ENCODE measurements around the gene MCTP1. TPM values are rescaled to one million over a fixed set of nuclear protein-coding genes. Genes with fewer than 3 reads are reported as not detected.

The MCTP1 gene
- total RNA-seq, 2 experiments from 2014 or later: 1.6 TPM

DNA sequence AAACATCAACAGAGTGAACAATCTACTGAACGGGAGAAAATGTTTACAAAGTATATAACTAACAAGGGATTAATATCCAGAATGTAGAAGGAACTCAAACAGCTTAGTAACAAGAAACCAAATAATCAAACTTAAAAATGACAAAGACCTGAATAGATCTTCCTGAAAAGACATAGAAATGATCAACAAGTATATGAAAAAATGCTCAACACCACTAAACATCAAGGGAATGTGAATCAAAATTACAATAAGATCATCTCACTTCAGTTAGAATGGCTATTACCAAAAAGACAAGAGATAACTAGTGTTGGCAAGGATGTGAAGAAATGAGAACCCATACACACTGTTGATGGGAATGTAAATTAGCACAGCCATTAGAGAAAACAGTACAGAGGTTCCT is 218.8 kb downstream of the MCTP1 start:
- Mint-ChIP-seq H3K27me3 (peaks cover 3% of the 10 kb centered on the region), H3K27ac (no peak overlapping the region), H3K9me3 (no peaks in the 10 kb centered on the region), H3K4me3 (no peak overlapping the region), H3K4me1 (peaks cover 6% of the 10 kb centered on the region), H3K36me3 (no peaks in the 10 kb centered on the region)
- no peak for DNase-seq
- no peak for ATAC-seq (ENCODE audit: low read depth)
- POLR2A ChIA-PET: no interaction called here

DNA sequence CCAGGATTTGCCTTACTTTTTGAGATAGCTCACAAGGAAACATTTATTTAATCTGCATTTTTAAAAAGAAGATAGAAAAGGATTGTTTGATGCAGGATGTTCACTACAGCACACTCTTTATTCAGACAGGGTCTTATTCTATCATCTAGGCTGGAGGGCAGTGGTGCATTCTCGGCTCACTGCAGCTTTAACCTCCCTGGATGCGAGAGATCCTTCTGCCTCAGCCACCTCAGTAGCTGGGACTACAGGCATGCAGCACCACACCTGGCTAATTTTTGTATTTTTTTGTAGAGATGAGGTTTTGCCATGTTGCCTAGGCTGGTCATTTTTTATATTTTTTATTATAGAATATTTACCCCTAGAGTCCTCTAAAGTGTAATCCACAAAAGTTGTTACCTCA is 221.4 kb downstream of the MCTP1 start:
- Mint-ChIP-seq H3K36me3 (no peaks in the 10 kb centered on the region), H3K4me1 (peaks cover 5% of the 10 kb centered on the region), H3K4me3 (no peak overlapping the region), H3K27ac (no peak overlapping the region), H3K9me3 (no peaks in the 10 kb centered on the region), H3K27me3 (peaks cover 6% of the 10 kb centered on the region)
- no peak for ATAC-seq (ENCODE audit: low read depth)
- POLR2A ChIA-PET: no interaction called here
- DNase-seq: no peak

GRCh38 chr5:95060098-95060497 is 224.8 kb downstream of the MCTP1 start:
- no peak for ATAC-seq (ENCODE audit: low read depth)
- Mint-ChIP-seq H3K4me3 (no peak overlapping the region), H3K27ac (no peak overlapping the region), H3K9me3 (no peaks in the 10 kb centered on the region), H3K4me1 (no peaks in the 10 kb centered on the region), H3K36me3 (no peaks in the 10 kb centered on the region), H3K27me3 (peaks cover 8% of the 10 kb centered on the region)
- POLR2A ChIA-PET: no interaction called here
- no peak for DNase-seq

GRCh38 chr5:95059636-95060035 is 225.3 kb downstream of the MCTP1 start:
- Mint-ChIP-seq H3K4me3 (no peak overlapping the region), H3K27ac (no peak overlapping the region), H3K4me1 (no peaks in the 10 kb centered on the region), H3K27me3 (peaks cover 8% of the 10 kb centered on the region), H3K36me3 (no peaks in the 10 kb centered on the region), H3K9me3 (no peaks in the 10 kb centered on the region)
- POLR2A ChIA-PET: no interaction called here
- DNase-seq (no peak), ATAC-seq (ENCODE audit: low read depth) (no peak)

GRCh38 chr5:95057615-95058014 is 227.3 kb downstream of the MCTP1 start:
- H3K4me3 Mint-ChIP-seq: no peak overlapping the region
- H3K36me3 Mint-ChIP-seq: no peaks in the 10 kb centered on the region
- H3K4me1 Mint-ChIP-seq: no peaks in the 10 kb centered on the region
- DNase-seq (no peak), ATAC-seq (ENCODE audit: low read depth) (no peak)
- peaks cover 13% of the 10 kb centered on the region for H3K27me3 Mint-ChIP-seq
- POLR2A ChIA-PET: no interaction called here
- no peak overlapping the region for H3K27ac Mint-ChIP-seq
- H3K9me3 Mint-ChIP-seq: no peaks in the 10 kb centered on the region

DNA sequence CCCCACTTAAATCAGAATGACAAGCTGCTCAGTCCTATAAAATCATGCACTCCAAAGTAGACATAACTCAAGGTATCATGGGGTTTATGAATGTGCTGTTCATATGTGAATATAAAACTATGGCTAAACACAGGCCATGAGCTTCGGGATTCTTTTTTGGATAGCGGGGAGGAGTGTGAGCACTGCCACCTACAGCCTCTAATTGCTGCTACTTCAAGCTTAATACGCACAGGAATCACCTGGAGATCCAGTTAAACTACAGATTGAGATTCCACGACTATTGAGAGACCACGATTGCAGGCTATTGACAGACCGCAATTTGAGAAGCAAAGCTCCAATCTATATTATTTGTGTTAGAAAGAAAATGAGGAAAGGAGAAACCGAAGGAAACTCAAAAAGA is 231.6 kb downstream of the MCTP1 start:
- H3K9me3 Mint-ChIP-seq: no peaks in the 10 kb centered on the region
- ATAC-seq (ENCODE audit: low read depth) (no peak), DNase-seq (no peak)
- POLR2A ChIA-PET: interaction anchor here (0.6 kb wide), 1 partner anchor 101 kb away, joined by 3 read pairs; no protein-coding TSS in a partner anchor
- no peak overlapping the region for H3K27ac Mint-ChIP-seq
- H3K36me3 Mint-ChIP-seq: no peaks in the 10 kb centered on the region
- H3K4me3 Mint-ChIP-seq: no peak overlapping the region
- peaks cover 10% of the 10 kb centered on the region for H3K27me3 Mint-ChIP-seq
- no peaks in the 10 kb centered on the region for H3K4me1 Mint-ChIP-seq

- no peaks in the 10 kb centered on the region for H3K4me1 Mint-ChIP-seq
- ATAC-seq (ENCODE audit: low read depth) (no peak), DNase-seq (no peak)
- H3K36me3 Mint-ChIP-seq: no peaks in the 10 kb centered on the region
- H3K27me3 Mint-ChIP-seq: peaks cover 6% of the 10 kb centered on the region
- POLR2A ChIA-PET: no interaction called here
- no peaks in the 10 kb centered on the region for H3K9me3 Mint-ChIP-seq
- H3K4me3 Mint-ChIP-seq: no peak overlapping the region
- no peak overlapping the region for H3K27ac Mint-ChIP-seq
Measured at GRCh38 chr5:95050708-95051107, 234.2 kb downstream of the MCTP1 start.

- Mint-ChIP-seq H3K36me3 (no peaks in the 10 kb centered on the region), H3K27me3 (peaks cover 3% of the 10 kb centered on the region), H3K27ac (no peak overlapping the region), H3K4me1 (no peaks in the 10 kb centered on the region), H3K9me3 (no peaks in the 10 kb centered on the region), H3K4me3 (no peak overlapping the region)
- POLR2A ChIA-PET: no interaction called here
- DNase-seq (no peak), ATAC-seq (ENCODE audit: low read depth) (no peak)
Measured at GRCh38 chr5:95048628-95049027, 236.3 kb downstream of the MCTP1 start.

GRCh38 chr5:95045181-95045965 is 239.5 kb downstream of the MCTP1 start:
- Mint-ChIP-seq H3K4me1 (no peaks in the 10 kb centered on the region), H3K36me3 (no peaks in the 10 kb centered on the region), H3K9me3 (no peaks in the 10 kb centered on the region), H3K27ac (no peak overlapping the region), H3K4me3 (no peak overlapping the region), H3K27me3 (no peaks in the 10 kb centered on the region)
- POLR2A ChIA-PET: no interaction called here
- DNase-seq: no peak
- ATAC-seq (ENCODE audit: low read depth): no peak

- POLR2A ChIA-PET: no interaction called here
- Mint-ChIP-seq H3K9me3 (no peaks in the 10 kb centered on the region), H3K27me3 (peaks cover 2% of the 10 kb centered on the region), H3K4me1 (no peaks in the 10 kb centered on the region), H3K4me3 (no peak overlapping the region), H3K27ac (no peak overlapping the region), H3K36me3 (no peaks in the 10 kb centered on the region)
- no peak for ATAC-seq (ENCODE audit: low read depth)
- no peak for DNase-seq
Measured at GRCh38 chr5:95044096-95044495, 240.8 kb downstream of the MCTP1 start.

DNA sequence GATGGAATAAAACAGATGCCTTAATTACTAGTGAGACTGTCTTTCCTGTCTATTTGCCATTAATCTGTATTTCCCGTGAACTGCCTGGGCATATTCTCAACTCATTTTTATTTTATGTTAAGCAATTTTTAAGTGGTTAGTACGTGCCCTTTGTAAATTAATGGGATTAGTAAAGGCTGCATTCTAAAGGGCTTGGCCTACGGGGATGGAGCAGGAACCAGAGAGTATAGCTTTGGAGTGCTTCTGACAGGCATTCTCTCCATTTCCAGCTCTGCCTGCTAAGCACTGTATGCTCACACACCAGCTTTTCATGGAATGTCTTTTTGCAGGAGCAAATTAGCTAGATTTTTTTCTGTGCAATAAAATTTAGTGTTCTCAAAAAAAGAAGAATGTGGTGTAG is 241.2 kb downstream of the MCTP1 start:
- DNase-seq (no peak), ATAC-seq (ENCODE audit: low read depth) (no peak)
- POLR2A ChIA-PET: no interaction called here
- Mint-ChIP-seq H3K36me3 (no peaks in the 10 kb centered on the region), H3K4me1 (no peaks in the 10 kb centered on the region), H3K27me3 (peaks cover 5% of the 10 kb centered on the region), H3K4me3 (no peak overlapping the region), H3K27ac (no peak overlapping the region), H3K9me3 (no peaks in the 10 kb centered on the region)

DNA sequence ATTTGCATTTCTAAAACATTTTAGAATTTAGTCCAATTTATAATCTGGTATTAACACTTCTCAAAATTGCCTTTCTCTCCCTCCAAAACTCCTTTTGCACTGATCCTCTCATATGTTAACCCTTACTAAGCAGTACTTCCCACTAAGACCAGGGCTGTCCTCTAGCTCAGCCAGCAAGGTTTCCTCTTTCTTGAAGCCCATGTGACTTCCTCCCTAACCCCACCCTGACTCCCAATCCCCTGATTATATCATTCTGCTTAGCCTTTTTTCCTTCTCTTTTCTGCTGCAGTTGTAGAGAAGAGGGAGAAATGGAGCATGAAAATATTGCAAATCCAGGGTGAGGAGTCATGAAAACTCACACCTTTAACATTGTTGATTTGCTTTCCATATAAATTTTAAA is 241.7 kb downstream of the MCTP1 start:
- Mint-ChIP-seq H3K9me3 (no peaks in the 10 kb centered on the region), H3K36me3 (no peaks in the 10 kb centered on the region), H3K4me1 (no peaks in the 10 kb centered on the region), H3K4me3 (no peak overlapping the region), H3K27ac (no peak overlapping the region), H3K27me3 (peaks cover 5% of the 10 kb centered on the region)
- ATAC-seq (ENCODE audit: low read depth) (no peak), DNase-seq (no peak)
- POLR2A ChIA-PET: no interaction called here

DNA sequence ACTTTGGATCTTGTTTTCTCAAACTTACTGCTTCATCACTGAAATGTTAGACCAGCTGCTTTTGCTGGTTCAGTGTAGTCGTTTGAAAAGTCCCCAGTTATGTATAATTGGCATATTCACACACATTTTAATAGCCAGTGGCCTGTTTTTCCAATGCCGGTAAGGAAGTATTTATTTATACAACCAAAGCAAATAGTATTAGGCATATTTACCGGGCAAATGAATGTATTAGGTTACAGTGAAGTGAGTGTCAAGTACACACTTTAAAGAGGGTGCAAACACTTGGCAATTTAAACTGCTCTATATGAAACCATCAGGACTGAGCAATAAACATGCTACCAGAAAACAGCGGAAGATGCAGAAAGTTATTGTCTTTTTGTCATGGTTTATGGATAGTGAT is 242.9 kb downstream of the MCTP1 start:
- no peak overlapping the region for H3K4me3 Mint-ChIP-seq
- no peaks in the 10 kb centered on the region for H3K4me1 Mint-ChIP-seq
- no peaks in the 10 kb centered on the region for H3K36me3 Mint-ChIP-seq
- peaks cover 5% of the 10 kb centered on the region for H3K27me3 Mint-ChIP-seq
- DNase-seq: no peak
- H3K27ac Mint-ChIP-seq: no peak overlapping the region
- H3K9me3 Mint-ChIP-seq: no peaks in the 10 kb centered on the region
- ATAC-seq (ENCODE audit: low read depth): no peak
- POLR2A ChIA-PET: no interaction called here

DNA sequence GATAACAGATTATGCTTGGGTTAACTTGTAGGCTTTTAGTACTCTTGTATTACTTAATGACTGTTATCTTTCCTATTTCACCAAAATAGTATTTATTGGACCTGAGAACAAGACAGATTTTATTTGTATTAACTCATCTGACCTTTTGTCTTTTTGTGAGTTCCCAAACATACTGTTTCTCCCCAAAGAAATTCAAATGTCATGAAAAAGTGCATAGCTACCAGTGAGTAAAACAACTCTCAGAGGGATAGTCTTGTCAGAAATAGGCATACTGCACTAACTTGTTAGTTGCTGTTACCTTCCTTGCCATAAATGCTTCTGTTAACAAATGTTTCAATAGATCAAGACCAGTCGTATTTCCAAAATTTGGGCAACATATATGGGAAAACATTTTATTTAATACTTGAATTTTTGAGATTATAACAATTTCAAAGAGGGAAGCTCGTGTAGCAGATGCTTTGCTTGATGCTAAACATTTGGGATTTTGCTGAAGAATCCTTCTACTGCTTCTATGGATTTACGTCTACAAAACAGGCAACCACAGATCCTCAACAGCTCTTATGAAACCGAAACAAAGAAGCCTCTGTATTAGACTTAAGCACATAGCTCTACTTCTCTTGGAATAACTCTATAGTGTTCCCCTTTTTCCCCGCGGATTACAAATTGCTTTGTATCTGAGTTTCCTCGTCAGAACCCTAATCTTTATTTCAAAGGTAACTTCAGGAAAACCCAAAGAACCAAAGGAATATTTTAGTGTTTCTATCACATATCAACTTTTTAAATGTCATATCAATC is 248.8 kb downstream of the MCTP1 start:
- POLR2A ChIA-PET: no interaction called here
- Mint-ChIP-seq H3K9me3 (no peaks in the 10 kb centered on the region), H3K27ac (no peak overlapping the region), H3K36me3 (no peaks in the 10 kb centered on the region), H3K4me1 (no peaks in the 10 kb centered on the region), H3K27me3 (peaks cover 12% of the 10 kb centered on the region), H3K4me3 (no peak overlapping the region)
- ATAC-seq (ENCODE audit: low read depth) (no peak), DNase-seq (no peak)
